Testis (tissue), 2 donors: ENCODE results near the gene GPANK1.

Experiments used
- POLR2A ChIP-seq: fragments of 450-650 bp; IDR thresholded peaks from one replicate; pipeline ENCODE4 v1.6.1; 2017; ENCODE audit warnings: antibody characterized with exemption, mild to moderate bottlenecking, moderate library complexity
- TF ChIP-seq, protein P1 (sequence below), 3 experiments: fragments of 450-650 bp in 2 of 3; fragments of 200-600 bp in 1 of 3; sonication (generic) in 1 of 3; IDR thresholded peaks; one replicate each; pipeline ENCODE4 v1.5.1; 2016 to 2019; ENCODE audit warnings: antibody characterized with exemption in 3 of 3, mild to moderate bottlenecking in 2 of 3, moderate library complexity in 1 of 3

GRCh38 chr6:31681135-31681671 is 16.4 kb upstream of the GPANK1 start:
- TF ChIP-seq POLR2A, result no peak
- TF ChIP-seq, protein P1, sequence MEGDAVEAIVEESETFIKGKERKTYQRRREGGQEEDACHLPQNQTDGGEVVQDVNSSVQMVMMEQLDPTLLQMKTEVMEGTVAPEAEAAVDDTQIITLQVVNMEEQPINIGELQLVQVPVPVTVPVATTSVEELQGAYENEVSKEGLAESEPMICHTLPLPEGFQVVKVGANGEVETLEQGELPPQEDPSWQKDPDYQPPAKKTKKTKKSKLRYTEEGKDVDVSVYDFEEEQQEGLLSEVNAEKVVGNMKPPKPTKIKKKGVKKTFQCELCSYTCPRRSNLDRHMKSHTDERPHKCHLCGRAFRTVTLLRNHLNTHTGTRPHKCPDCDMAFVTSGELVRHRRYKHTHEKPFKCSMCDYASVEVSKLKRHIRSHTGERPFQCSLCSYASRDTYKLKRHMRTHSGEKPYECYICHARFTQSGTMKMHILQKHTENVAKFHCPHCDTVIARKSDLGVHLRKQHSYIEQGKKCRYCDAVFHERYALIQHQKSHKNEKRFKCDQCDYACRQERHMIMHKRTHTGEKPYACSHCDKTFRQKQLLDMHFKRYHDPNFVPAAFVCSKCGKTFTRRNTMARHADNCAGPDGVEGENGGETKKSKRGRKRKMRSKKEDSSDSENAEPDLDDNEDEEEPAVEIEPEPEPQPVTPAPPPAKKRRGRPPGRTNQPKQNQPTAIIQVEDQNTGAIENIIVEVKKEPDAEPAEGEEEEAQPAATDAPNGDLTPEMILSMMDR (IDR thresholded peaks at IDR 0.05), result no peak
